CD14-positive monocyte (primary cell): ENCODE measurements around the gene KRT86. TPM values are rescaled to one million over a fixed set of nuclear protein-coding genes. Genes with fewer than 3 reads are reported as not detected.

Experiments used
- DNase-seq, 3 donors: peaks; one replicate each; pipeline ENCODE4 v3.0.0-alpha.2; 2011 to 2022
- H2AFZ ChIP-seq: 2 replicates; pipeline ENCODE4 v1.6.0; 2012; ENCODE audit warnings: mild to moderate bottlenecking, low read depth, low read length, inconsistent platforms; ENCODE audit not compliant: insufficient read depth, poor library complexity, severe bottlenecking
- H3K27ac ChIP-seq, 2 donors: 1 replicate in 1 of 2; 2 replicates in 1 of 2; pipeline ENCODE4 v1.5.1; 2012 to 2013; ENCODE audit warnings: low read length in 2 of 2, control low read depth in 1 of 2, inconsistent platforms in 1 of 2, low read depth in 1 of 2, mild to moderate bottlenecking in 1 of 2
- H3K27me3 ChIP-seq, 2 donors: one replicate each; pipeline versions ENCODE4 v1.6.0 to v1.6.1; 2011 to 2013; ENCODE audit warnings: low read length in 2 of 2; ENCODE audit not compliant: control insufficient read depth in 2 of 2, insufficient read depth in 2 of 2
- H3K36me3 ChIP-seq, 2 donors: replicated peaks in 1 of 2; 1 replicate in 1 of 2; 2 replicates in 1 of 2; pipeline versions ENCODE4 v1.5.1 to v1.6.1; 2012 to 2013; ENCODE audit warnings: low read length in 2 of 2, control low read depth in 1 of 2, inconsistent platforms in 1 of 2, mild to moderate bottlenecking in 1 of 2; ENCODE audit not compliant: insufficient read depth in 2 of 2, control insufficient read depth in 1 of 2
- H3K4me1 ChIP-seq, 2 donors: 1 replicate in 1 of 2; 2 replicates in 1 of 2; pipeline versions ENCODE4 v1.5.1 to v1.6.1; 2012 to 2013; ENCODE audit warnings: low read length in 2 of 2, control low read depth in 1 of 2, inconsistent platforms in 1 of 2, mild to moderate bottlenecking in 1 of 2, moderate library complexity in 1 of 2; ENCODE audit not compliant: insufficient read depth in 2 of 2, control insufficient read depth in 1 of 2
- H3K4me2 ChIP-seq: replicated peaks from 2 replicates; pipeline ENCODE3; 2012; ENCODE audit warnings: low read length, moderate library complexity, mild to moderate bottlenecking; ENCODE audit not compliant: poor library complexity, severe bottlenecking; ENCODE audit errors: extremely low read depth
- H3K4me3 ChIP-seq, 3 experiments: fragments of 200-600 bp in 1 of 3; sonication (generic) in 1 of 3; replicated peaks in 1 of 3; 1 replicate in 2 of 3; 2 replicates in 1 of 3; pipeline ENCODE4 v1.5.1; 2011 to 2013; ENCODE audit warnings: low read length in 3 of 3, mild to moderate bottlenecking in 3 of 3, control low read depth in 2 of 3, low read depth in 2 of 3, inconsistent platforms in 1 of 3, moderate library complexity in 1 of 3
- H3K79me2 ChIP-seq: 2 replicates; pipeline ENCODE4 v1.6.0; 2012; ENCODE audit warnings: mild to moderate bottlenecking, control low read depth, inconsistent platforms, low read length, moderate library complexity; ENCODE audit not compliant: insufficient read depth
- H3K9ac ChIP-seq: 2 replicates; pipeline ENCODE4 v1.6.0; 2017; ENCODE audit warnings: low read length, mild to moderate bottlenecking; ENCODE audit not compliant: insufficient read depth, poor library complexity, severe bottlenecking
- H3K9me3 ChIP-seq, 2 donors: replicated peaks in 1 of 2; 1 replicate in 1 of 2; 2 replicates in 1 of 2; pipeline versions ENCODE4 v1.5.1 to v1.6.1; 2012 to 2013; ENCODE audit warnings: low read length in 2 of 2, control low read depth in 1 of 2; ENCODE audit not compliant: control insufficient read depth in 1 of 2, insufficient read depth in 1 of 2
- H4K20me1 ChIP-seq: 2 replicates; pipeline ENCODE4 v1.6.0; 2012; ENCODE audit warnings: mild to moderate bottlenecking, low read length, control low read depth, moderate library complexity; ENCODE audit not compliant: insufficient read depth
- H3K27ac Mint-ChIP-seq, 7 donors: one replicate each; pipeline ENCODE4 v1.8.0; 2020; ENCODE audit warnings: mild to moderate bottlenecking in 7 of 7, mixed read lengths in 7 of 7, moderate library complexity in 6 of 7, inconsistent platforms in 2 of 7
- H3K27me3 Mint-ChIP-seq, 3 donors: one replicate each; pipeline ENCODE4 v1.8.0; 2021 to 2022; ENCODE audit warnings: low read depth in 3 of 3, mild to moderate bottlenecking in 3 of 3, mixed read lengths in 3 of 3, moderate library complexity in 3 of 3, inconsistent platforms in 1 of 3
- H3K36me3 Mint-ChIP-seq, 2 donors: one replicate each; pipeline ENCODE4 v1.8.0; 2020; ENCODE audit warnings: mixed read lengths in 2 of 2, inconsistent platforms in 1 of 2, mild to moderate bottlenecking in 1 of 2
- H3K4me1 Mint-ChIP-seq: one replicate; pipeline ENCODE4 v1.8.0; 2020; ENCODE audit warnings: mild to moderate bottlenecking, mixed read lengths
- H3K4me3 Mint-ChIP-seq, 2 donors: one replicate each; pipeline ENCODE4 v1.8.0; 2020; ENCODE audit warnings: mild to moderate bottlenecking in 2 of 2, mixed read lengths in 2 of 2, moderate library complexity in 1 of 2
- H3K9me3 Mint-ChIP-seq, 7 donors: one replicate each; pipeline ENCODE4 v1.8.0; 2020 to 2022; ENCODE audit warnings: mixed read lengths in 7 of 7, mild to moderate bottlenecking in 6 of 7, moderate library complexity in 6 of 7, inconsistent platforms in 2 of 7
- WGBS: methylation state at CpG from one replicate; pipeline ENCODE4 v1.1.5; 2013; ENCODE audit warnings: missing lambda C conversion rate; ENCODE audit not compliant: insufficient coverage; 5-methylcytosine and 5-hydroxymethylcytosine counted together
- intact Hi-C, 2 donors: fragments of 100-400 bp; cut with micrococcal nuclease; formaldehyde crosslinking; loops; one replicate each; pipeline versions ENCODE4 v1.15.0 to v1.15.1; 2023
- polyA plus RNA-seq, 3 donors: library from polyadenylated mRNA; depleted of rRNA in 1 of 3; unstranded in 2 of 3; stranded (reverse) in 1 of 3; fragments of 300-500 nt in 2 of 3; fragments of >200 nt in 1 of 3; fragmentation: Illumina TruSeq in 2 of 3; gene quantifications; 1 replicate in 2 of 3; 2 replicates in 1 of 3; pipeline ENCODE4 v1.2.3, GENCODE V29; 2012 to 2021
- TF ChIP-seq, protein P1 (sequence below): fragments of 200-600 bp; IDR thresholded peaks from one replicate; pipeline ENCODE4 v1.8.0; 2022; ENCODE audit warnings: antibody characterized with exemption, mild to moderate bottlenecking

KRT86 gene
- polyA plus RNA-seq, 3 donors: not detected

DNA sequence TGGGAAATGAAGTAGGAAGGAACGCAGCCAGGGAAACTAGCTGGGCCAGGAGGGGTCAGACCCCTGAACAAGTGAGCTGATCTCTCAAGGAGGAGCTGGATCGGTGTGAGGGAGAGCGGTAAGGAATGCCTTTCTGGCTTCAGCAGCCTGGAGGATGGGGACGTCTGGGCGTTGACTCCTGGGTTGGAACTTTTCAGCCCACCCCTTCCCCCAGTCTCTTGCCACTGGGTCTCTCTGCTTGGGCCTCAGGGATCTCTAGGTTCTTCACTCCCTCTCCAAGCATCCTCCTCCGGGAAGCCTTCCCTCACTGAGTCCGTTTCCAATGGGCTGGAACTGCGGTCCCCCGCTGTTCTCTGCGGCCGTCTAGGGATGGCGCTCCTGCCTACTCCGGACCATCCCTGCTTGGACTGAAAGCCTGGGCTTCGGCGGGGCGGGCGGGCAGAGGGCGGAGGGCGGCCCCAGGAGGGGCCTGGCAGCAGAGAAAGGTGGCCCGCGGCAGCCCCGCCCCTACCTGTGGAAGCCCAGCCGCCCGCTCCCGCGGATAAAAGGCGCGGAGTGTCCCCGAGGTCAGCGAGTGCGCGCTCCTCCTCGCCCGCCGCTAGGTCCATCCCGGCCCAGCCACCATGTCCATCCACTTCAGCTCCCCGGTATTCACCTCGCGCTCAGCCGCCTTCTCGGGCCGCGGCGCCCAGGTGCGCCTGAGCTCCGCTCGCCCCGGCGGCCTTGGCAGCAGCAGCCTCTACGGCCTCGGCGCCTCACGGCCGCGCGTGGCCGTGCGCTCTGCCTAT lies 41.6 kb upstream of the KRT86 start, which contains the start of gene KRT7:
TSS of gene KRT7 (plus strand) at position 570 of the 788 bp plus-strand sequence. CDS start at position 624, 54 bp downstream.
- 6% methylated on average over 56 of the region's 58 CpGs for WGBS
- no peak within 1 kb of the TSS for H3K27ac ChIP-seq
- peaks cover 0 to 16% (median 6%) of the 10 kb centered on the region in 7 donors for H3K9me3 Mint-ChIP-seq
- H3K9me3 ChIP-seq: no peaks in the 10 kb centered on the region
- H3K4me3 Mint-ChIP-seq: peak within 1 kb of the TSS; percentile 41 to 84
- peaks cover 11 to 47% of the 10 kb centered on the region in 2 donors for H3K27me3 ChIP-seq
- H3K79me2 ChIP-seq: no peaks in the 10 kb centered on the region
- H3K36me3 Mint-ChIP-seq: peaks cover 10 to 15% of the 10 kb centered on the region in 2 donors
- H3K4me1 ChIP-seq: peaks cover 10 to 45% of the 10 kb centered on the region in 2 donors
- H3K4me1 Mint-ChIP-seq: peaks cover 58% of the 10 kb centered on the region
- no peaks in the 10 kb centered on the region for H4K20me1 ChIP-seq
- peak within 1 kb of the TSS in 1 of 7 donors; percentile 36 for H3K27ac Mint-ChIP-seq
- intact Hi-C loops: no loop called here
- no peaks in the 10 kb centered on the region for H3K36me3 ChIP-seq
- DNase-seq: no peak
- TF ChIP-seq, protein P1, sequence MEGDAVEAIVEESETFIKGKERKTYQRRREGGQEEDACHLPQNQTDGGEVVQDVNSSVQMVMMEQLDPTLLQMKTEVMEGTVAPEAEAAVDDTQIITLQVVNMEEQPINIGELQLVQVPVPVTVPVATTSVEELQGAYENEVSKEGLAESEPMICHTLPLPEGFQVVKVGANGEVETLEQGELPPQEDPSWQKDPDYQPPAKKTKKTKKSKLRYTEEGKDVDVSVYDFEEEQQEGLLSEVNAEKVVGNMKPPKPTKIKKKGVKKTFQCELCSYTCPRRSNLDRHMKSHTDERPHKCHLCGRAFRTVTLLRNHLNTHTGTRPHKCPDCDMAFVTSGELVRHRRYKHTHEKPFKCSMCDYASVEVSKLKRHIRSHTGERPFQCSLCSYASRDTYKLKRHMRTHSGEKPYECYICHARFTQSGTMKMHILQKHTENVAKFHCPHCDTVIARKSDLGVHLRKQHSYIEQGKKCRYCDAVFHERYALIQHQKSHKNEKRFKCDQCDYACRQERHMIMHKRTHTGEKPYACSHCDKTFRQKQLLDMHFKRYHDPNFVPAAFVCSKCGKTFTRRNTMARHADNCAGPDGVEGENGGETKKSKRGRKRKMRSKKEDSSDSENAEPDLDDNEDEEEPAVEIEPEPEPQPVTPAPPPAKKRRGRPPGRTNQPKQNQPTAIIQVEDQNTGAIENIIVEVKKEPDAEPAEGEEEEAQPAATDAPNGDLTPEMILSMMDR: no peak
- no peak within 1 kb of the TSS for H3K4me2 ChIP-seq
- H3K27me3 Mint-ChIP-seq: peaks cover 49 to 58% (median 53%) of the 10 kb centered on the region in 3 donors
- no peak within 1 kb of the TSS for H2AFZ ChIP-seq
- H3K9ac ChIP-seq: no peak within 1 kb of the TSS
- H3K4me3 ChIP-seq: no peak within 1 kb of the TSS

DNA sequence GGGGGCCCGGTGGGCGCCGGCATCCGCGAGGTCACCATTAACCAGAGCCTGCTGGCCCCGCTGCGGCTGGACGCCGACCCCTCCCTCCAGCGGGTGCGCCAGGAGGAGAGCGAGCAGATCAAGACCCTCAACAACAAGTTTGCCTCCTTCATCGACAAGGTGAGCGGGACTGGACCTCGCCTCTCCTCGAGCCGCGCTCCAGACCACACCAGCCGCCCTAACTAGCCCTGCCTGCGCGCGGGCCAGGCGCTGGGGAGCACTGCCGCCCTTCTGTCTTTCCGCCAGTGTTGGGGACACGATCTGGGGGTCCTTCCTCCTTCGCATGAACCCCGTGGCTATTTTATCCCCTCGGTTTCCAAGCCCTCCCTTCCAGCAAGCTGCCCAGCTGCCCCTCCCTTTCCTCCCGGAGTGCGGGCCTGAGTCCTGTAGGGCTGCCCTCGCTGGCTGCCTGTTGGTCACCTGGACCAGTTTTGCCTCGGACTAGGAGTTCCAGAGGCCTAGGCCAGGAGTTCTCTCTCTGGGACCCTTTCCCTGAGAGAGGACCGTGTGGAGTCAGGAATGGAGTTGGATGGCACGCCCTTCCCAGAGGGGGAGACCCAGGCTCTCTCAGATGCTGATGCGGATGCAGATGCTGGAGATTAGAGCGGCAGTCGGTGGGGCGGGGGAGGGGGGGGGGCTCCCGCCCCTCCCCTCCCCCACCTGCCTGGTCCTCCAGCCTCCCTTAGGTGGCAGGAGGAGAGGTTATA lies 40.8 kb upstream of the KRT86 start:
- Histone ChIP-seq H4K20me1 (no peaks in the 10 kb centered on the region), H3K4me3 (no peak overlapping the region), H3K36me3 (no peaks in the 10 kb centered on the region), H3K27ac (no peak overlapping the region), H3K4me1 (peaks cover 14 to 46% of the 10 kb centered on the region in 2 donors), H3K9ac (no peak overlapping the region), H3K4me2 (no peak overlapping the region), H3K79me2 (no peaks in the 10 kb centered on the region), H3K27me3 (peaks cover 11 to 47% of the 10 kb centered on the region in 2 donors), H2AFZ (no peak overlapping the region), H3K9me3 (no peaks in the 10 kb centered on the region)
- Mint-ChIP-seq H3K4me3 (peak overlapping the region in 1 of 2 donors; percentile 84), H3K27ac (no peak overlapping the region), H3K27me3 (peaks cover 49 to 58% (median 51%) of the 10 kb centered on the region in 3 donors), H3K4me1 (peaks cover 61% of the 10 kb centered on the region), H3K36me3 (peaks cover 10 to 15% of the 10 kb centered on the region in 2 donors), H3K9me3 (peaks cover 0 to 16% (median 6%) of the 10 kb centered on the region in 7 donors)
- no peak for DNase-seq
- 21% methylated on average over 28 of the region's 40 CpGs for WGBS
- TF ChIP-seq, protein P1: no peak
- intact Hi-C loops: no loop called here
